Nucleus accumbens (tissue), 56 donors: ENCODE results near the gene CNNM2.
A peak's percentile ranks its signal among the peaks of the same experiment; 100 is the strongest.

Experiments used
- DNase-seq, 56 donors: peaks; one replicate each; lab custom pipeline; 2025; lab: John Stamatoyannopoulos, UW

The CNNM2 gene

GRCh38 chr10:103021150-103021899 lies 103.2 kb downstream of the CNNM2 start:
- no peak for DNase-seq

GRCh38 chr10:103021900-103022293 lies 103.8 kb downstream of the CNNM2 start:
- DNase-seq, result no peak

GRCh38 chr10:103025696-103026095 lies 107.6 kb downstream of the CNNM2 start:
- no peak for DNase-seq

- DNase-seq, result no peak
Measured at GRCh38 chr10:103038570-103038969, 120.5 kb downstream of the CNNM2 start.

GRCh38 chr10:103040418-103040817 lies 122.3 kb downstream of the CNNM2 start:
- DNase-seq, result no peak

- DNase-seq, result no peak
Measured at GRCh38 chr10:103041391-103041790, 123.3 kb downstream of the CNNM2 start.

- no peak for DNase-seq
Measured at GRCh38 chr10:103042129-103042528, 124.0 kb downstream of the CNNM2 start.

- no peak for DNase-seq
Measured at GRCh38 chr10:103042908-103043307, 124.8 kb downstream of the CNNM2 start.

- no peak for DNase-seq
Measured at GRCh38 chr10:103044942-103045489, 126.9 kb downstream of the CNNM2 start.

- DNase-seq, result no peak
Measured at GRCh38 chr10:103045961-103046360, 127.9 kb downstream of the CNNM2 start.

GRCh38 chr10:103047381-103047780 lies 129.3 kb downstream of the CNNM2 start:
- no peak for DNase-seq

- no peak for DNase-seq
Measured at GRCh38 chr10:103049237-103049636, 131.1 kb downstream of the CNNM2 start.

- DNase-seq, result peak in 40 of 56 donors; percentile 5 to 68 (median 30)
Measured at GRCh38 chr10:103053659-103054581, 135.8 kb downstream of the CNNM2 start.

- peak in 13 of 56 donors; percentile 2 to 40 (median 10) for DNase-seq
Measured at GRCh38 chr10:103054621-103055020, 136.5 kb downstream of the CNNM2 start.

- DNase-seq, result no peak
Measured at GRCh38 chr10:103055105-103055504, 137.0 kb downstream of the CNNM2 start.

GRCh38 chr10:103058034-103058433 lies 139.9 kb downstream of the CNNM2 start:
- DNase-seq, result no peak

- DNase-seq, result no peak
Measured at GRCh38 chr10:103060575-103060974, 142.5 kb downstream of the CNNM2 start.

- peak in 40 of 56 donors; percentile 5 to 64 (median 30) for DNase-seq
Measured at GRCh38 chr10:103062854-103063590, 144.9 kb downstream of the CNNM2 start.

GRCh38 chr10:103064956-103065355 lies 146.9 kb downstream of the CNNM2 start:
- DNase-seq, result no peak
